GM19351 (cell line): ENCODE data around the gene ELOA.
"Not testable (repeated sequence)": the region's sequence is repeated elsewhere in the genome, so short reads cannot be mapped to it uniquely, and the experiment has no call there.

Source experiments
- ATAC-seq: cut with Tn5 transposase; IDR thresholded peaks from one replicate; pipeline ENCODE4 v1.9.1; 2021; ENCODE audit warnings: mild to moderate bottlenecking, moderate library complexity; ENCODE audit not compliant: unreplicated experiment

Gene ELOA

DNA sequence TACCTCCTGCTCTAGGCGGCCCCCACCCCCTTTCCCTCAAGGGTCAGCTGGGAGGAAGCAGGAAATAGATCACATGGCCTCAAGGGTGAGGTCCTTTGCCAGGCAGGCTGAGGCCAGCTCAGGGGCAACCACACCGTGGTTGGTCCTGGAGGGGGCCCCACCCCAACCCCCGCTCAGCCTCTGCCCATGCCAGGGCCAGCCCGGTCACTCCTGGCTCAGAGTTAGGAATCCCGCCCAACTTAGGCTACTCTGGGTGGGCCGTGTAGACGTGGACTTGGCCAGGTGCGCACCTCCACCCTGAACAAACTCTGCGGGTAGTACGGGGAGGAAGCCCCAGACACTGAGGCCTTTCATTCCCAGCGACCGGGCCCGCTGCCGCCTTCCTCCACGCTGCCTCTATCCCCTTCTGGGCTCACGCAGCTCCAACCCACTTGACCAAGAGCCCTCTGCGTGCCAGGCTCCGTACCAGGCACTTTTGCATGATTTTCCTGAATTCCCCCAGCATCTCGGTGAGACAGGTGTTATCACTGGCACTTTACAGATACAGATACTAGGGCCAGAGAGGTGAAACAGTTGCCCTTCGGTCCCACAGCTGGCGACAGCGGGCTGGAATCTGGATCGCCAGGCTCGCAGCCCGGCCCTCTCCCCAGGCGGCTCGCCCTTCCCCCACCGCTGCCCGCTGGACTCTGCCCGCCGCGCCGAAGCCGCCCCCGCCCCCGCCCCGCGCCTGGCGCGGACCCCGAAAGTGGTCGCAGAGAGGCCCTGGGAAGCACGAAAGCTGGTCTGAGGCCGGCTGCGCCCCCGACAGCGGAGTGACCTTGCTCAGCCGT lies 56.5 kb downstream of the ELOA start:
- peak; percentile 7 for ATAC-seq

DNA sequence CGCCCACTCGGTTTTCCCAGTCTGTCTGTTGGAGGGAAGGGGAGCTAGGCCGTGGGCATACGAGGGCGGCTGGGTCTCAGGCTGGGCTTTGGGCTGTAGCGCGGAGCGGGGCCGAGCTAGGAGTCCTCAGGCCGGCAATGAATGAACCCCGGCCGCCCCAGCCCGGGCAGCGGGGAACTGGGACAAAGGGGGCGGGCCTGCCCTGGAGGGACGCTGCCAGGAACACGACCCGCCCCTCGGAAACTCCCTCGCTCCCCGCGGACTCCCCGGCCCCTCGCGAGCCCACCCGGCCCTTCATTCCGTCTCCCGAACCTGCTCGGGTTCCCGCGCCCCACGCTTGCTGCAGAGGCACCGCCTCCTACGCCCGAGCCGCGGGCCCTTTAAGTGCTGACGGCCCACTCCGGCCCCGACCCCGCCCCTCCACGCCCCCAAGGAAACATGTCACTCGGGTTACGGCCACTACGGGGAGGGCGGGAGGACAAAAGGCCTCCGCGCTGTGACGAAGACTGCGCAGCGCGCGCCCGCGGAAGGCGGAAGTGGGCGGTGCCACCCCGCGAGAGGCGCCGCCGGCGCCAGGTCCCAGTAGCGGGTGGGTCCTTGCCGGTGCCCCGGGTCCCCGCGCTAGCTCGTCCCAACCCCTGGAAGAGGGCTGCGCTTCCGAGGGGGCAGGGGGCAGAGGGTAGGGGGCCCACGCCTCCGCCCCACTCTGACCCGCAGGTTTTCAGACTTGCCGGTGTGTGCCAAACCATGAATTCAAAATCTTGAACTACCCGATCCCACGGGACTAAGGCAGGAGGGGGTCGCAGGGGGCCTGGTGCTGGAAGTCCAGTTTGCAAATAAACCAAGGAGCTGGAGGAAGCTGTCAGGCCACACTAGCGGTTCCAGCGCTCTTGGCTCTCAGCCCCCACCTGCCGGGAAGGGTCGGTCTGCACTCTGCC lies 57.4 kb downstream of the ELOA start, which contains the start of gene GALE:
Gene GALE (minus strand): TSS at position 355 of the 938 bp plus-strand sequence. CDS start 1,747 bp downstream, outside the sequence.
- peak; percentile 81 for ATAC-seq

DNA sequence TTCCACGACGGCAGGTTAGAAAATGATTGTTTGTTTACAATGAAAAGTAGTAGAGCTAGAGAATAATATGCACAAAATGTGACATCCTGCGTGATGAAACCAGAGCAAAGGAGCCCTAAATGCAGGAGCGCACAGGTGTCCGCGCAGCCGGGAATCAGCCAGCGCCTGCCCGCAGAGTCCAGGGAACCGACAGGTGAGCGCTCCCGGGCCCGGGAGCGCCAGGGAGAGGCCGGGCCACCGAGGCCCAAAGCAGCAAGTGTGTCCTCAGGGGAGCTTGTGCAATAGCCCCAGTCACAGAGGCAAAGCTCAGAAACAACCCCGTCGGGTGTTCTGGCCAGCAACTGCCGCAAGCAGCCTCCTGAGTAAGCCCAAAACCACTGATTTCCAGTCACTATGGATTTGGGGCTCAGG lies 58.1 kb downstream of the ELOA start:
- ATAC-seq: no peak

DNA sequence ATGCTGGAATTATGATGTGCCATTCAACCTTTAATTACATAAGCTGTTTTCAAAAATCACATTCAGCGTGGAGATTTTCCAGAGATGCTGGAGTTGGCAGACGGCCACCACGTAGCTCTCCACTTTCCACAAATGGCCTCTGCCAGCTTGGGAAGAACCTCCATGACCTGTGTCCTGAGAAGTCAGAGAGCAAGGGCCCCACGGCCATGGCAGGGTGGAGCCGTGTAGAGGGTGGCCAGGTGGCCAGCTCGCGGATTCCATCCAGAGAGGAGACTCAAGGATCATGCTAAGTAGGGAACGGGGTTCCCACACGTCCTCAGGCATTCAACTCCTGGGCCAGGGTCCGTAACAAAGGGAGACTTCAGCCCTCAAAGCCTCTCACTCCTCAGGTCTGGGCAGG lies 58.6 kb downstream of the ELOA start:
- ATAC-seq: no peak

DNA sequence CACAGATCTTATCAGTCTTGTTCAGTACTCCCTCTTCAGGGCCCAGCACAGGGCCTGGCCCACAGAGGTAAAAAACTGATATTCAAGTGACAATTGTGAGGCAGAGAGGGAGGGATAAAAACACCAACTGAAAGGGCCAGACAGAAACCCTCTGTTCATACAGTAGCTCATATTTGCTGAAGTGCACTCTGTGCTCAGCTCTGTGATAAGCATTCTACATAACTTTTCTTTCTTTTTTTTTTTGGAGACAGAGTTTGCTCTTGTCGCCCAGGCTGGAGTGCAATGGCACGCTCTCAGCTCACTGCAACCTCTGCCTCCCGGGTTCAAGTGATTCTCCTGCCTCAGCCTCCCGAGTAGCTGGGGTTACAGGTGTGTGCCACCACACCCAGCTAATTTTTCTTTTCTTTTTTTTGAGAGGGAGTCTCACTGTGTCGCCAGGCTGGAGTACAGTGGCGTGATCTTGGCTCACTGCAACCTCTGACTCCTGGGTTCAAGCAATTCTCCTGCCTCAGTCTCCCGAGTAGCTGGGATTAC lies 59.6 kb downstream of the ELOA start:
- ATAC-seq: not testable (repeated sequence)

DNA sequence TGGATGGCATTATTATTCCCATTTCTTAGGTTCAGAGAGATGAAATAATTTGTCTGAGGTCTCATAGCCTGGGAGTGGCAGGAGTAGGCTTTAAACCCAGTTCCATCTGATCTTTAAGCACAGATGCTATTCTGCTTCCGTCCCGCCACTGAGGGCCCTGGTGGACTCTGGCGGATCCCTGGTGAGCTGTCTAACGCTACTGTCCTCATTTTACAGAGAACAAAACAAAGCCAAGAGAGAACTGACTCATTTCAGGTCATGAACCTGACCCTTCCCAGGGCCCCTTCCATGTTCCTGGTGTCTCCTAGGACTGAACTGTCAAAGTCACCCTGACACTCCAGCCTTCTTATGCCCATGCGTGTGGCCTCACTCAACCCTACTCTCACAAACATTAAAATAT lies 60.4 kb downstream of the ELOA start:
- no peak for ATAC-seq

DNA sequence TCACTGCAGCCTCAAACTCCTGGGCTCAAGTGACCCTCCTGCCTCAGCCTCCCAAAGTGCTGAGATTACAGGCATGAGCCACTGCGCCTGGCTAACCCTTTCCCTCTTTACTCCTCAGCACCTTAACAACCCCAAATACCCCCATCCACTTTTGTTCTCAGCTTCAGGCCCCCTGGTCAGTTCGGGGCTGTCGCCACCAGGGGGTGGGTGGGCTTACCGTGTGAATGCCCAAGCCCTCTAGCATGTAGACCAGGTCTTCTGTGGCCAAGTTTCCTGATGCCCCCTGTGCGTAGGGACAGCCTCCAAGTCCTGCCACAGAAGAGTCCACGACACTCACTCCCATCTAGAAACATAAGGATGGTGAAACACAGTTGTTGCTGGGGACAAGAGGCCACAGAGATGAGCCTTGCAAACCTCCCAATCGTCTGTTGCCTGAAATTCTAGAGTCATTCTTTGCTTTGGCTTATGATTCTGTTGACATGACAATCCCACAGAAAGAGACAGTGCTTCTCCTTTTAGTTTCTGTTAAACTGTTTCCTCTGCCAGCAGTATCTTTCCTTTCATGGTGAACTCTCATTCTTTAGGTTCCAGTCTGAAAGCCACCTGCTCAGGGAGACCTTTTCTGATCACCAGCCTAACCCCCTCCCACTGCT lies 61.0 kb downstream of the ELOA start:
- ATAC-seq: no peak

DNA sequence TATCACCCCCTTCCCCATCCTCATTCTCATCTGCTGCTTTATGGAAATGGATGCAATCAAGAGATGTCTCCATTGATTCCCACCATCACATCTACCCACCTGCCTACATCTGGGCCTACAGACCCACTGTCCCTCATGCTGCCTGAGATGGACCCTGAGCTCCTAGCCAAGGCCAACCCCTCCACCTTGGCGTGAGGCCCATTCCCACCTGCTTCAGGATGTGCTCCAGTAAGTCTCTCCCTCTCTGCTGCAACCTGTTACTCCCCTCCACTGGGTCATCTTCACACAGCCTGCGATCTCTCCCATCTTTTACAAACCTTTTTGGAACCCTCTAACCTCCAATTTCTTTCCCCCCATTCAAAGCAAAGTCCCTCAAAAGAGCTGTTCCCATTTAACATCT lies 61.8 kb downstream of the ELOA start:
- no peak for ATAC-seq

DNA sequence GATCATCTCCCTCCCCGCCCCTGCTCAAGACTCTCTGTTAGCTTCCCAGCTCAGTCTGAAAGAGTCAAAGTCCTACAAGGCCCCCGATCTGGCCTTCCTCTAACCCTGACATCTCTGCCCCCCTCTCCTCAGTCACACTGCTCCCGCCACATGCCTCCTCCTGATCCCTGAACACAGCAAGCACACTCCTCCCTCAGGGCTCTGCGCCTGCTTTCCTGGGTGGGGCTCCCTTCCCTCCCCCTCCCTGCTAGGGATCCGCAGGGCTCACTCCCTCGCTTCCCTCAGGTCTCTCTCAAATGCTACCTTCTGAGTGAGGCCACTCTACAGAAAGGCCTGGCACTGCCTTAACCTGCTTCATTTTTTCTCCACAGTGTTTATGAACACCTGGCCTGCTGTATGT lies 63.0 kb downstream of the ELOA start:
- no peak for ATAC-seq

DNA sequence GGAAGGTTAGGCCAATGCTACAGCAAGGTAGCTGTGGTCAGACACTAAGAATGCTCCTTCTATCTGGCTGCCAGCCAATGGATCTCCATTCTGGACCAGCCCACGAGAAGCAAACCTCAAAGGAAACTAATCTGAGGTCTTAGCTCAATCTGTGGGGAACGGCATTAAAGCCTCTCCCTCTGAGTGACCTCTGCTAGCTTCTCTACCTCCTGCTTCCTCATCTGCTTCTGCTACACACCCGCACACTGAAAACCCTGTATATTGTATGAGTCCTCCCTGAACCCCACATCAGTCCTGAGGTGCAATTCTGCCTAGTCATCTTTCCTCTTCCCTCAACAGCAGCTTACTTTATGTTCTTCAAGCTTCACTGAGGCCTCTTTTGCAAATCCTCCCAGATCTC lies 64.2 kb downstream of the ELOA start:
- ATAC-seq: no peak

DNA sequence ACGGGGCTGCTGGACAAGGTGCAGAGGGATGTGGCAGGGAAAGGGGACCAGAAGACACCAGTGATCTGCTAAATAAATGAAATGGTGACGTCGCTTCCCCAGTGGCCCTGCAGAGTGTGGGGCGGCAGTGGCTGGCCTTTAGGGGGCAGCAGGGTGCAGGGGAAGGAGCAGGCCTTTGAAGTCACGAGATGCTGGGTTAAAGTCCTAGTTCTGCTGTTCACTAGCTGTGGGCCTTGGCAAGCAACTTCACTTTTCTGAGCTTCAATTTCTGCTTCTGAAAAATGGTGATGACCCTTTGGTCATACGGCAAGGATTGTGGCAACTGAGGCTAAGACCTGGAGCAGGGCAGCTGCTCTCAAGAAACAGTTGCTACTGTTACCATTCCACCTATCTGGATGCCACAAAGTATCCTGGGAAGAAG lies 66.5 kb downstream of the ELOA start:
- ATAC-seq: peak; percentile 66

DNA sequence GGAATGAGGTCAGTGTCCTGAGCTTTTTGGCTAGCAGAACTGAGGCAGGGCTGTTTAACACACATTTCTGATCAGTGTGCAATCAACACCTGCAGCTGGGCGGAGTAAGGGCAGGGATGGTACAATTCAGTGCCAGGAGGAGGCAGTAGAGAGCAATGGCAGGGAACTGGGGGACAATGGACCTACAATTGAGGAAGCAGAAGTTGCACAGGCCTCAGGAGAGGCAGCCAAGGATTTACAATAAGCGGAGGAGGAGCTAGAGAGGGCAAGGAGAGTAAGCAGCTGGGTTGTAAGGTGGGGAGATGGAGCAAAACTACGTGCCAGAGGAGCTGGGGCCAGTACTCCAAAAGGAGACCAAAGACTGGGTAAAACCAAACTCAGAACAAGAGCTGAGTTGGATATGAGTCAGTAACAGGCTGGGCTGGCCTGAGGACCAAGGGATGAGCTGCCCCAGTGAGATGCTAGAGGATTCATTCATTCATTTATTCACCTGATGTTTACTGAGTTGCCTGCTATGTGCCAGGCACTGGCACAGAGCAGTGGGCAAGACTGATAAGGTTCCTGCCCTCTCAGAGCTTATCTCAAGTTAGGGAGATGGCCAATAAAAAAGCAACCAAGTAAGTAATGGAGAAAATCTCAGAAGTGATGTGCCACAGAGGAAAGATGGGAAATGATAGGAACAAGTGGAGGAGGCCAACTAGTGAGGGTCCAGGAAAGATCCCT lies 67.7 kb downstream of the ELOA start:
- ATAC-seq: peak; percentile 68
